ENCODE data around the gene KIAA0930. TPM values are rescaled to one million over a fixed set of nuclear protein-coding genes. Genes with fewer than 3 reads are reported as not detected.

Gene KIAA0930
- total and polyA plus RNA-seq, 5 donors from 2014 or later, result 0.70 to 21.3 (median 2.0) TPM

DNA sequence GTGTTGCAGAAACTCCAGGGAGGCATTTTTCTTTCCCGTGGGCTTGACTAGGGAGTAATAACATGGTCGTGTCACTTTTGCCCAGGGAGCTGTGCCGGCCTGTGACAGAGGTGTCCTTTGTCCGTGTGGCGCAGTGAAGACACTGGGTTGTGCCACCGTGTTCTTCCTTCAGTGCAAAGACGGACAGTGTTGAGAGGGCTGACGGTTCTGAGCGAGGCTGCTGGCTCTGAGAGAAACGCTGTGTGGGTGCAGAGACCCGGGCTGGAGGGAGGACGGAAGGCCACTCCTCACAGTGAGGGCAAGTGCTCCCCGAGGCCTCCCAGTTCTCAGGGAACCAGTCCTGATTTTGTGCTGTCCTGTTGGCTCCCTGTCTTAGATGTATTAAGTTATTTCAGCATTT lies 56.7 kb downstream of the KIAA0930 start:
- Histone ChIP-seq H3K27ac (ENCODE audit: insufficient read depth, low read length, poor library complexity, severe bottlenecking) (no peak overlapping the region), H3K36me3 (ENCODE audit: control insufficient read depth, insufficient read depth, low read length) (peaks cover 76% of the 10 kb centered on the region), H3K4me1 (ENCODE audit: control insufficient read depth, insufficient read depth, low read length, poor library complexity, severe bottlenecking) (peaks cover 19% of the 10 kb centered on the region), H3K9me3 (ENCODE audit: control insufficient read depth in 2 of 2, low read length in 2 of 2) (no peaks in the 10 kb centered on the region), H3K4me3 (ENCODE audit: low read depth, low read length) (no peak overlapping the region), H3K27me3 (ENCODE audit: control insufficient read depth, insufficient read depth, low read length) (no peaks in the 10 kb centered on the region)
- peak overlapping the region in 1 of 3 donors; percentile 15 for H3K27ac Mint-ChIP-seq
- H3K27me3 Mint-ChIP-seq, result no peaks in the 10 kb centered on the region
- H3K4me3 Mint-ChIP-seq, result no peak overlapping the region
- DNase-seq, result no peak
- ATAC-seq (ENCODE audit: low read depth in 2 of 2), result no peak
- peaks cover 20 to 36% (median 24%) of the 10 kb centered on the region in 4 donors for H3K4me1 Mint-ChIP-seq
- peaks cover 47% of the 10 kb centered on the region for H3K36me3 Mint-ChIP-seq
- no peaks in the 10 kb centered on the region for H3K9me3 Mint-ChIP-seq

DNA sequence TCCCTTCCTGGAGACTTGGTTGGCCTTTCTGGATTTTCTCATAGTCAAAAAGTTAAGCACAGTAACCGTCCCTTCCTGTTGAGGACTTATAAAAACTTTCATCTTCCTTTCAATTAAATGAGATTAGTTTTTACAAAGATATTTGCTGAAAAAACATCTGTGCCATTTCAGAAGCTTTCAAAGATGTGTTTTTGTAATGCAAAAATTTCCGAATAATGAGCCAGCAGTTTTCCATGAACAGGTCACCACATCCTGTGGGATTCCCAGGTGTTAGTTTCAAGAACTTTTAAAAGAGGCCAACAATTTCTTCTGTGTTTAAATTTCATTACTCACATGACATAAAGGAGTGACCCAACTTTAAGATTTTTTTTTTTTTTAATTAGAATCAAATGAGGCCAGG lies 58.9 kb downstream of the KIAA0930 start:
- ATAC-seq (ENCODE audit: low read depth in 2 of 2) (no peak), DNase-seq (no peak)
- Mint-ChIP-seq H3K27me3 (no peaks in the 10 kb centered on the region), H3K4me3 (no peak overlapping the region), H3K36me3 (peaks cover 52% of the 10 kb centered on the region), H3K4me1 (peaks cover 18 to 55% (median 37%) of the 10 kb centered on the region in 4 donors), H3K27ac (peak overlapping the region in 2 of 3 donors; percentile 54 to 76), H3K9me3 (no peaks in the 10 kb centered on the region)
- Histone ChIP-seq H3K27ac (ENCODE audit: insufficient read depth, low read length, poor library complexity, severe bottlenecking) (no peak overlapping the region), H3K4me3 (ENCODE audit: low read depth, low read length) (no peak overlapping the region), H3K27me3 (ENCODE audit: control insufficient read depth, insufficient read depth, low read length) (no peaks in the 10 kb centered on the region), H3K4me1 (ENCODE audit: control insufficient read depth, insufficient read depth, low read length, poor library complexity, severe bottlenecking) (peaks cover 24% of the 10 kb centered on the region), H3K9me3 (ENCODE audit: control insufficient read depth in 2 of 2, low read length in 2 of 2) (no peaks in the 10 kb centered on the region), H3K36me3 (ENCODE audit: control insufficient read depth, insufficient read depth, low read length) (peaks cover 79% of the 10 kb centered on the region)

DNA sequence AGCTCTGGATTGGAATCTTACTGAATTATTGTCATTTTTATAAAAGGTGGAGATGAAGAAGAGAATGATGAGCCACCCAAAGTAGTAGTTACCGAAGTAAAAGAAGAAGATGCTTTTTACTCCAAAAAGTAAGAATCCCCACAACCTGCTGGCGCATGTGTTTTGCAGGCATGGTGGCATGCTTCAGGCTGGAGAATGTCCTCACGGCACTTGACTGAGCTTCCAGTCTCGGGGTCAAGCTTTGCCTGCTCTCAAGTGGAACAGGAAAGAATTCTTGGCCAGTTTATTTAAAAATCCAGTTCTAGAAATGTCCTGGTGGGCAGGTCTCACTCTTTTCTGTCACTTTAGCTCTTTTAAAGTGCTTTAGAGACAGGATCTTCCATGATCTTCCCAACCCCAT lies 59.5 kb downstream of the KIAA0930 start:
- H3K9me3 ChIP-seq (ENCODE audit: control insufficient read depth in 2 of 2, low read length in 2 of 2), result no peaks in the 10 kb centered on the region
- Mint-ChIP-seq H3K27ac (peak overlapping the region in 2 of 3 donors; percentile 68 to 93), H3K9me3 (no peaks in the 10 kb centered on the region), H3K4me3 (no peak overlapping the region), H3K27me3 (no peaks in the 10 kb centered on the region), H3K4me1 (peaks cover 17 to 59% (median 39%) of the 10 kb centered on the region in 4 donors), H3K36me3 (peaks cover 57% of the 10 kb centered on the region)
- ATAC-seq (ENCODE audit: low read depth in 2 of 2) (no peak), DNase-seq (no peak)
- no peaks in the 10 kb centered on the region for H3K27me3 ChIP-seq (ENCODE audit: control insufficient read depth, insufficient read depth, low read length)
- H3K27ac ChIP-seq (ENCODE audit: insufficient read depth, low read length, poor library complexity, severe bottlenecking), result no peak overlapping the region
- H3K36me3 ChIP-seq (ENCODE audit: control insufficient read depth, insufficient read depth, low read length), result peaks cover 84% of the 10 kb centered on the region
- no peak overlapping the region for H3K4me3 ChIP-seq (ENCODE audit: low read depth, low read length)
- peaks cover 29% of the 10 kb centered on the region for H3K4me1 ChIP-seq (ENCODE audit: control insufficient read depth, insufficient read depth, low read length, poor library complexity, severe bottlenecking)

DNA sequence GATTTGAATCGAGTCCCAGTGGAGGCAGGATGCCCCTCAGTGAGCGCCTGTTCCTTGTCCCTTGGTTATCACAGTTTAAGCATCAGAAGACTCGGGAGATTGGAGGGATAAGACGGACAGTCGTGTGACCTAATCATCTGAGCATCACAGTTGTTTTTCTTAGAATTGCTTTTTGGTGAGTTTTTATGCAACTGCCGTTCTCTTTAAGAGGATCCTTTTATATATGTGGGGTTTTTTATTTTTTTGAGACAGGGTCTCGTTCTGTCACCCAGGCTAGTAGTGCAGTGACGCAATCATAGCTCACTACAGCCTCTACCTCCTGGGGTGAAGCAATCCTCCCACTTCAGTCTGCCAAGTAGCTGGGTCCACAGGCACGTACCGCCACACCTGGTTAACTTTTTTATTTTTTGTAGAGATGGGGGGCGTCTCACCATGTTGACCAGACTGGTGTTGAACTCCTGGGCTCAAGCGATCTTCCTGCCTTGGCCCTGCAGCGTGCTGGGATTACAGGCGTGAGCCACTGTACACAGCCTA lies 60.5 kb downstream of the KIAA0930 start:
- H3K27me3 Mint-ChIP-seq, result no peaks in the 10 kb centered on the region
- H3K4me3 Mint-ChIP-seq, result peak overlapping the region in 1 of 4 donors; percentile 77
- H3K9me3 Mint-ChIP-seq, result no peaks in the 10 kb centered on the region
- Histone ChIP-seq H3K36me3 (ENCODE audit: control insufficient read depth, insufficient read depth, low read length) (peaks cover 86% of the 10 kb centered on the region), H3K9me3 (ENCODE audit: control insufficient read depth in 2 of 2, low read length in 2 of 2) (no peaks in the 10 kb centered on the region), H3K27ac (ENCODE audit: insufficient read depth, low read length, poor library complexity, severe bottlenecking) (no peak overlapping the region), H3K27me3 (ENCODE audit: control insufficient read depth, insufficient read depth, low read length) (no peaks in the 10 kb centered on the region), H3K4me1 (ENCODE audit: control insufficient read depth, insufficient read depth, low read length, poor library complexity, severe bottlenecking) (peaks cover 36% of the 10 kb centered on the region), H3K4me3 (ENCODE audit: low read depth, low read length) (no peak overlapping the region)
- ATAC-seq (ENCODE audit: low read depth in 2 of 2) (no peak), DNase-seq (no peak)
- peak overlapping the region; percentile 91 to 93 (median 91) for H3K27ac Mint-ChIP-seq
- peaks cover 58% of the 10 kb centered on the region for H3K36me3 Mint-ChIP-seq
- H3K4me1 Mint-ChIP-seq, result peaks cover 18 to 61% (median 41%) of the 10 kb centered on the region in 4 donors

DNA sequence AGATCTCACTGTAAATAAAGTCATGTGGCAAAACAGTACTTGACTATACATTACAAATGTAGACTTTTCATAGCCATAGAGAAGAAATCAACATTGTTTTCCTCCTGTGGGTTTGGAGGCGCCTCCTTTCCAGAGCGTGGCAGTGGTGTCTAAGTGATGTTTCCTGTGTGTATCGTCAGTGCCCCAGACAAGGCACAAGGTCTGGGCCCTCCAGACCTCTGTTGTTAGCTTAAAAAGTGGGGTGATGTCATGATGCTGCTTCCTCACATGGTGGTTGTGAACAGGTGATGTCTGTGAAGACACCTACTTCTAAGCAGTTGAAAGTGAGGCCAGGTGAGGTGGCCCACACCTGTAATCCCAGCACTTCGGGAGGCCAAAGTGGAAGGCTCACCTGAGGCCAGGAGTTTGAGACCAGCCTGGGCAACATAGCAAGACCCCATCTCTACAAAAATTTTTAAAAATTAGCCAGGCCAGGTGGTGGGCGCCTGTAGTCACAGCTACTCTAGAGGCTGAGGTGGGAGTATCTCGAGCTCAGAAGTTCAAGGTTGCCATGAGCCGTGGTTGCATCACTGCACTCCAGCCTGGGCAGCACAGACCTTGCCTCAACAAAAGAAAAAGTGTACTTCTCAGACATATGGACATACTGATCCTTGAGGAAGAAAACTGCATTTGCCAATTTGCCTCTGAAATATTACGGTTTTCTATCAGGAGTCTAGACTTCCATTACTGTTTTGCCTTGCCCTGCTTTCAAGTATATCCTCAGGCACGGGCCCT lies 61.2 kb downstream of the KIAA0930 start:
- no peaks in the 10 kb centered on the region for H3K27me3 ChIP-seq (ENCODE audit: control insufficient read depth, insufficient read depth, low read length)
- Mint-ChIP-seq H3K27ac (peak overlapping the region; percentile 91 to 93 (median 91)), H3K9me3 (no peaks in the 10 kb centered on the region), H3K4me3 (peak overlapping the region in 3 of 4 donors; percentile 29 to 77 (median 65)), H3K4me1 (peaks cover 25 to 68% (median 48%) of the 10 kb centered on the region in 4 donors), H3K36me3 (peaks cover 58% of the 10 kb centered on the region), H3K27me3 (no peaks in the 10 kb centered on the region)
- peaks cover 82% of the 10 kb centered on the region for H3K36me3 ChIP-seq (ENCODE audit: control insufficient read depth, insufficient read depth, low read length)
- H3K27ac ChIP-seq (ENCODE audit: insufficient read depth, low read length, poor library complexity, severe bottlenecking), result peak overlapping the region; percentile 30
- H3K9me3 ChIP-seq (ENCODE audit: control insufficient read depth in 2 of 2, low read length in 2 of 2), result no peaks in the 10 kb centered on the region
- peak; percentile 81 to 92 for ATAC-seq (ENCODE audit: low read depth in 2 of 2)
- peak; percentile 15 to 65 (median 42) for DNase-seq
- H3K4me3 ChIP-seq (ENCODE audit: low read depth, low read length), result no peak overlapping the region
- peaks cover 43% of the 10 kb centered on the region for H3K4me1 ChIP-seq (ENCODE audit: control insufficient read depth, insufficient read depth, low read length, poor library complexity, severe bottlenecking)

DNA sequence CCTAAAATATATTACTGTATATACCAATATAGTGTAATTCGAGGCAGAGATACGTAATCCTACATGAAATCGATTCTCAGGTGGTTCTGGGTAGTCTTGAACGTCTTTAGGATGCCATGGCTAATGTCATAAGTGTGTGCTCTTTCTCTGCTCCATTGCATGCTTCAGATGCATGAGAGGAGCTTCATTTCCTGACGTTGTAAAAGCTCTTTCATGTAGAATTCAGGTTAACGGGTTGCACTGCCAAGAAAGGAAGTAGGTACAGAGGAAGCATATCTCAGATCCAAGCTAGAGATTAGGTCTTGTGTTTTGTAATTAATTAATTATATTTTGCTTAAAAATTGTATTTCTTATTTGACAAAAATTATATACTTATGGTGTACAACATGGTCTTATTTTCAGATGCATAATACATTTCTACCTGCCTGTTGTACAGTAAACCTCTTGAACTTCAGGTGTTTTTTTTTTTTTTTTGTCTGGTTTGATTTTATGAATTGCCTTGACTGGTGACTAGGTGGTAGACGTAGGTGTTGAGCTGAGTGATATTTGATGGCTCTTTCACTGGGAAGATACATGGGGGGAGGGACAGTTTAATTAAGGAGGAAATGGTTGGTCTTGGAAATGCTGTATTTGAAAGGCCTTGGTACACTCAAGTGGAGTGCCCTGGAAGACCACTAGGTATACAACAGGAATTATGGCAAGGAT lies 67.7 kb downstream of the KIAA0930 start:
- ATAC-seq (ENCODE audit: low read depth in 2 of 2), result peak; percentile 94 to 97
- peaks cover 75% of the 10 kb centered on the region for H3K4me1 ChIP-seq (ENCODE audit: control insufficient read depth, insufficient read depth, low read length, poor library complexity, severe bottlenecking)
- peak in 2 of 3 donors; percentile 72 to 85 for DNase-seq
- no peaks in the 10 kb centered on the region for H3K27me3 ChIP-seq (ENCODE audit: control insufficient read depth, insufficient read depth, low read length)
- Mint-ChIP-seq H3K4me1 (peaks cover 44 to 92% (median 79%) of the 10 kb centered on the region in 4 donors), H3K27me3 (no peaks in the 10 kb centered on the region), H3K9me3 (no peaks in the 10 kb centered on the region), H3K36me3 (peaks cover 73% of the 10 kb centered on the region), H3K27ac (peak overlapping the region; percentile 90 to 96 (median 92)), H3K4me3 (peak overlapping the region; percentile 56 to 75 (median 68))
- H3K9me3 ChIP-seq (ENCODE audit: control insufficient read depth in 2 of 2, low read length in 2 of 2), result no peaks in the 10 kb centered on the region
- H3K36me3 ChIP-seq (ENCODE audit: control insufficient read depth, insufficient read depth, low read length), result peaks cover 72% of the 10 kb centered on the region
- peak overlapping the region; percentile 78 for H3K27ac ChIP-seq (ENCODE audit: insufficient read depth, low read length, poor library complexity, severe bottlenecking)
- H3K4me3 ChIP-seq (ENCODE audit: low read depth, low read length), result peak overlapping the region; percentile 68

DNA sequence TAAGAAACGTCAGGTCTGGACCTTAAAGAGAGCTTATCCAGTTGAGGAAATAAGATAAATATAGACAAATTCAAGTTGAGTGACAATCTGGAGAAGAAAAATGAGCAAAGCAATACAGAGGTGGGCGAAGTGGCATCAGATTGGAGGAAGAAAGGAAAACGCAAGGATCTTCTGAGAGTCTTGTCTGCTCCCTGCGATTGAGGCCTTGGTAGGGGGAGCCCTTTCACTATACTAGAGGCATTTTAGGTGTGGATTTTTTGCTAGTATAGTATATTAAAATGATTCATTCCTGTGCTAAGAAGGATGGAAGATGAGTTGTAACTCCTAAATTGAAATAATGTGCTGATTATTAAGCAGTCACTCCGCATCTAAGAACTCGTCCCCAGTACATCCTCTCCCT lies 68.9 kb downstream of the KIAA0930 start:
- Histone ChIP-seq H3K36me3 (ENCODE audit: control insufficient read depth, insufficient read depth, low read length) (peaks cover 71% of the 10 kb centered on the region), H3K27ac (ENCODE audit: insufficient read depth, low read length, poor library complexity, severe bottlenecking) (peak overlapping the region; percentile 78), H3K9me3 (ENCODE audit: control insufficient read depth in 2 of 2, low read length in 2 of 2) (no peaks in the 10 kb centered on the region), H3K4me1 (ENCODE audit: control insufficient read depth, insufficient read depth, low read length, poor library complexity, severe bottlenecking) (peaks cover 85% of the 10 kb centered on the region), H3K4me3 (ENCODE audit: low read depth, low read length) (peak overlapping the region; percentile 1), H3K27me3 (ENCODE audit: control insufficient read depth, insufficient read depth, low read length) (no peaks in the 10 kb centered on the region)
- H3K27ac Mint-ChIP-seq, result peak overlapping the region; percentile 87 to 92 (median 89)
- no peaks in the 10 kb centered on the region for H3K27me3 Mint-ChIP-seq
- DNase-seq (no peak), ATAC-seq (ENCODE audit: low read depth in 2 of 2) (no peak)
- H3K9me3 Mint-ChIP-seq, result no peaks in the 10 kb centered on the region
- peak overlapping the region in 3 of 4 donors; percentile 27 to 54 (median 48) for H3K4me3 Mint-ChIP-seq
- H3K4me1 Mint-ChIP-seq, result peaks cover 48 to 91% (median 78%) of the 10 kb centered on the region in 4 donors
- peaks cover 72% of the 10 kb centered on the region for H3K36me3 Mint-ChIP-seq
